Activated naive CD8-positive, alpha-beta T cell (primary cell): ENCODE results near the gene NME7.
A peak's percentile ranks its signal among the peaks of the same experiment; 100 is the strongest.
"Not testable (repeated sequence)": the region's sequence is repeated elsewhere in the genome, so short reads cannot be mapped to it uniquely, and the experiment has no call there.

Source experiments
- H3K27ac Mint-ChIP-seq: one replicate; pipeline ENCODE4 v1.8.0; 2021; ENCODE audit warnings: mixed read lengths
- H3K27me3 Mint-ChIP-seq: one replicate; pipeline ENCODE4 v1.8.0; 2021; ENCODE audit warnings: mixed read lengths
- H3K36me3 Mint-ChIP-seq: one replicate; pipeline ENCODE4 v1.8.0; 2021; ENCODE audit warnings: mixed read lengths
- H3K4me1 Mint-ChIP-seq: one replicate; pipeline ENCODE4 v1.8.0; 2021; ENCODE audit warnings: low read depth, mixed read lengths
- H3K4me3 Mint-ChIP-seq: one replicate; pipeline ENCODE4 v1.8.0; 2021; ENCODE audit warnings: mild to moderate bottlenecking, mixed read lengths
- H3K9me3 Mint-ChIP-seq: one replicate; pipeline ENCODE4 v1.8.0; 2021; ENCODE audit warnings: low read depth, mixed read lengths

NME7 gene

GRCh38 chr1:169367686-169368405, at the start of gene NME7, which contains the start of gene BLZF1:
Gene NME7 (minus strand): TSS chr1:169367797. CDS start chr1:169367710, 87 bp downstream.
Gene BLZF1 (plus strand): TSS chr1:169368195. CDS start chr1:169369523, 1,328 bp downstream.
- H3K27me3 Mint-ChIP-seq = no peaks in the 10 kb centered on the region
- H3K4me3 Mint-ChIP-seq = no peak within 1 kb of the TSS
- peaks cover 6% of the 10 kb centered on the region for H3K36me3 Mint-ChIP-seq
- H3K4me1 Mint-ChIP-seq = peaks cover 43% of the 10 kb centered on the region
- H3K9me3 Mint-ChIP-seq = peaks cover 4% of the 10 kb centered on the region
- H3K27ac Mint-ChIP-seq = no peak within 1 kb of the TSS

- H3K4me1 Mint-ChIP-seq = no peaks in the 10 kb centered on the region
- H3K27me3 Mint-ChIP-seq = peaks cover 2% of the 10 kb centered on the region
- H3K4me3 Mint-ChIP-seq = no peak overlapping the region
- H3K27ac Mint-ChIP-seq = no peak overlapping the region
- H3K36me3 Mint-ChIP-seq = peaks cover under 1% of the 10 kb centered on the region
- H3K9me3 Mint-ChIP-seq = peaks cover 17% of the 10 kb centered on the region
Observed at GRCh38 chr1:169414952-169415351, 47.4 kb upstream of the NME7 start.

- H3K4me1 Mint-ChIP-seq, H3K27me3 Mint-ChIP-seq, H3K4me3 Mint-ChIP-seq, H3K27ac Mint-ChIP-seq, H3K36me3 Mint-ChIP-seq: not testable (repeated sequence)
- H3K9me3 Mint-ChIP-seq = peaks cover 49% of the 10 kb centered on the region
Observed at GRCh38 chr1:169408340-169408739, 40.7 kb upstream of the NME7 start.

GRCh38 chr1:169402578-169402977, 35.0 kb upstream of the NME7 start:
- H3K4me1 Mint-ChIP-seq, H3K27me3 Mint-ChIP-seq, H3K27ac Mint-ChIP-seq, H3K4me3 Mint-ChIP-seq: not testable (repeated sequence)
- Mint-ChIP-seq H3K36me3 (peaks cover 21% of the 10 kb centered on the region), H3K9me3 (peaks cover 40% of the 10 kb centered on the region)

- no peaks in the 10 kb centered on the region for H3K4me1 Mint-ChIP-seq
- H3K27me3 Mint-ChIP-seq = no peaks in the 10 kb centered on the region
- H3K9me3 Mint-ChIP-seq = peaks cover 4% of the 10 kb centered on the region
- peaks cover 27% of the 10 kb centered on the region for H3K36me3 Mint-ChIP-seq
- no peak overlapping the region for H3K27ac Mint-ChIP-seq
- no peak overlapping the region for H3K4me3 Mint-ChIP-seq
Observed at GRCh38 chr1:169395955-169396354, 28.4 kb upstream of the NME7 start.

GRCh38 chr1:169392406-169392805, 24.8 kb upstream of the NME7 start:
- Mint-ChIP-seq H3K27me3 (no peaks in the 10 kb centered on the region), H3K36me3 (peaks cover 29% of the 10 kb centered on the region), H3K4me1 (peaks cover 1% of the 10 kb centered on the region), H3K27ac (no peak overlapping the region), H3K9me3 (no peaks in the 10 kb centered on the region), H3K4me3 (no peak overlapping the region)

GRCh38 chr1:169390303-169390702, 22.7 kb upstream of the NME7 start:
- Mint-ChIP-seq H3K9me3 (no peaks in the 10 kb centered on the region), H3K4me1 (peaks cover 1% of the 10 kb centered on the region), H3K36me3 (peaks cover 30% of the 10 kb centered on the region), H3K4me3 (no peak overlapping the region), H3K27ac (no peak overlapping the region), H3K27me3 (no peaks in the 10 kb centered on the region)

- Mint-ChIP-seq H3K27ac (no peak overlapping the region), H3K9me3 (no peaks in the 10 kb centered on the region), H3K4me1 (peaks cover 1% of the 10 kb centered on the region), H3K4me3 (no peak overlapping the region), H3K27me3 (no peaks in the 10 kb centered on the region), H3K36me3 (peaks cover 19% of the 10 kb centered on the region)
Observed at GRCh38 chr1:169387399-169387798, 19.8 kb upstream of the NME7 start.

GRCh38 chr1:169383449-169383848, 15.9 kb upstream of the NME7 start:
- Mint-ChIP-seq H3K27me3 (no peaks in the 10 kb centered on the region), H3K36me3 (peaks cover 22% of the 10 kb centered on the region), H3K4me3 (no peak overlapping the region), H3K9me3 (no peaks in the 10 kb centered on the region), H3K27ac (no peak overlapping the region), H3K4me1 (no peaks in the 10 kb centered on the region)

- Mint-ChIP-seq H3K9me3 (no peaks in the 10 kb centered on the region), H3K36me3 (peaks cover 29% of the 10 kb centered on the region), H3K27me3 (no peaks in the 10 kb centered on the region), H3K4me3 (no peak overlapping the region), H3K4me1 (peaks cover 2% of the 10 kb centered on the region), H3K27ac (no peak overlapping the region)
Observed at GRCh38 chr1:169381162-169381561, 13.6 kb upstream of the NME7 start.

- Mint-ChIP-seq H3K27ac (peak overlapping the region; percentile 61), H3K4me1 (peaks cover 32% of the 10 kb centered on the region), H3K4me3 (peak overlapping the region; percentile 35), H3K27me3 (no peaks in the 10 kb centered on the region), H3K9me3 (no peaks in the 10 kb centered on the region), H3K36me3 (peaks cover 11% of the 10 kb centered on the region)
Observed at GRCh38 chr1:169371404-169371803, 3.8 kb upstream of the NME7 start.

GRCh38 chr1:169368406-169368769, 791 bp upstream of the NME7 start:
- H3K36me3 Mint-ChIP-seq = peaks cover 8% of the 10 kb centered on the region
- peaks cover 42% of the 10 kb centered on the region for H3K4me1 Mint-ChIP-seq
- H3K27ac Mint-ChIP-seq = no peak overlapping the region
- peaks cover 4% of the 10 kb centered on the region for H3K9me3 Mint-ChIP-seq
- no peak overlapping the region for H3K4me3 Mint-ChIP-seq
- no peaks in the 10 kb centered on the region for H3K27me3 Mint-ChIP-seq

GRCh38 chr1:169367096-169367685, 406 bp downstream of the NME7 start:
- peaks cover 4% of the 10 kb centered on the region for H3K9me3 Mint-ChIP-seq
- no peak overlapping the region for H3K27ac Mint-ChIP-seq
- H3K4me1 Mint-ChIP-seq = peaks cover 48% of the 10 kb centered on the region
- no peaks in the 10 kb centered on the region for H3K27me3 Mint-ChIP-seq
- no peak overlapping the region for H3K4me3 Mint-ChIP-seq
- H3K36me3 Mint-ChIP-seq = peaks cover 9% of the 10 kb centered on the region

GRCh38 chr1:169364948-169365347, 2.6 kb downstream of the NME7 start:
- peak overlapping the region; percentile 33 for H3K4me3 Mint-ChIP-seq
- H3K4me1 Mint-ChIP-seq = peaks cover 42% of the 10 kb centered on the region
- peak overlapping the region; percentile 36 for H3K27ac Mint-ChIP-seq

GRCh38 chr1:169363046-169363730, 4.4 kb downstream of the NME7 start:
- peak overlapping the region; percentile 58 for H3K4me3 Mint-ChIP-seq

More at GRCh38 chr1:169364948-169365347, 2.6 kb downstream of the NME7 start:
- H3K9me3 Mint-ChIP-seq = peaks cover 4% of the 10 kb centered on the region
- H3K27me3 Mint-ChIP-seq = no peaks in the 10 kb centered on the region
- H3K36me3 Mint-ChIP-seq = peaks cover 5% of the 10 kb centered on the region

More at GRCh38 chr1:169363046-169363730, 4.4 kb downstream of the NME7 start:
- Mint-ChIP-seq H3K4me1 (peaks cover 35% of the 10 kb centered on the region), H3K27me3 (no peaks in the 10 kb centered on the region), H3K9me3 (peaks cover 4% of the 10 kb centered on the region), H3K27ac (peak overlapping the region; percentile 87), H3K36me3 (peaks cover 5% of the 10 kb centered on the region)
